ENCODE data around the gene LIX1.

GRCh38 chr5:97067296-97067850, 75.0 kb downstream of the LIX1 start:
- TF ChIP-seq POLR2A (IDR thresholded peaks at IDR 0.05) = no peak
- no peak for TF ChIP-seq CTCF (IDR thresholded peaks at IDR 0.05)
